ENCODE data around the gene RAF1. TPM values are rescaled to one million over a fixed set of nuclear protein-coding genes. Genes with fewer than 3 reads are reported as not detected.
"Not testable (repeated sequence)": the region's sequence is repeated elsewhere in the genome, so short reads cannot be mapped to it uniquely, and the experiment has no call there.

RAF1 gene
- total RNA-seq, 1 experiment from 2014 or later: 61.0 TPM

DNA sequence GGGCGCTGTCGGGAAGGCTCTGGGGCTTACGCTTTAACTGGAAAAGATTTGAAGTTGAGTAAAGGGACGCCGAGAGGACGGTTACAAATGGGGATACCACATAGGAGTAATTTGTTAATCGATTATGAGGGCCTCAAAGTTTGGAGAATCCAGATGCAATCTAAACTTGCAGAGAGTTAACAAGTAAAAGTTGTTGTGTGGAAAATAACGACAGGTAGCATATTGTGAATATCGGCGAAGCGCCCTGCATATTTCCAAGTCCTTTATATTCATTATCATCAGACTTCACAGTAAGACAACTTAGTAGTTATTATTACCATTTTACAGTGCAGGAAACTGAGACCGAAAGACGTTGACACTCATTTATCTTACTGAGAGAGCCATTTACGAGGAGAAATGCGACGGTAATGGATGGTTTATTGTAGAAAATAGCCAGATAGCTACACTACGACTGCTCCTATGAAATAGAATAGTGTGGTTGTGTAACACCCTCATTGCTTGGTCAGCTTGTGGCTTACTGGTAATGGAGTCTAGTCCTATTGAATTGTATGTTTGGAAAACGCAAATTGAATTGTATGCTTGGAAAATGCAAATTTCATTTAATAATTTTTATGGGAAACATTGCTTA, 106.3 kb downstream of the RAF1 start:
- in situ Hi-C loops (cut with HindIII; ENCODE audit: low pct_unique_long_range_greater_than_20kb, low sequenced_read_pairs): no loop called here
- peak; percentile 28 for DNase-seq (ENCODE audit: low read depth, low spot score)

- peak; percentile 89 for DNase-seq (ENCODE audit: low read depth, low spot score)
- in situ Hi-C loops (cut with HindIII; ENCODE audit: low pct_unique_long_range_greater_than_20kb, low sequenced_read_pairs): no loop called here
These were observed 107.0 kb downstream of the RAF1 start, which contains the start of gene MKRN2 for GRCh38 chr3:12556690-12557472. MKRN2 (plus strand) TSS chr3:12557087; CDS start chr3:12557151, 64 bp downstream.

DNA sequence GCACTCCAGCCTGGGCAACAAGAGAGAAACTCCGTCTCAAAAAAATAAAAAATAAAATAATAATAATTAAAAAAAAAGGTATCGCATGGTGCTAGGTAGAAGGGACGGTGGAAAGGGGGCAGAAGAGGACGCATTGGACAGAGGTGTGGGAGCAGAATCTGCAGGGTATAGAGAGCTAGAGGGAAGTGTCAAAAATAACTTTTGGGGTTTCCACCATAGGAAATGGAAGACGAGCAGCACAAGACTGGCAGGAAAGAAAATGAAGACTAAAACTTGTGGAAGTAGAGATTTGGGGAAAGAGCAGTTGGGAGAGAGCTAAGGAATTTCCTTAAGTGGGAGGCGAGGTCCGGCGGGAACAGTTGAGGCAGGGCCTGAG, 107.6 kb downstream of the RAF1 start:
- no peak for DNase-seq (ENCODE audit: low read depth, low spot score)
- in situ Hi-C loops (cut with HindIII; ENCODE audit: low pct_unique_long_range_greater_than_20kb, low sequenced_read_pairs): no loop called here

- peak; percentile 50 for DNase-seq (ENCODE audit: low read depth, low spot score)
- in situ Hi-C loops (cut with HindIII; ENCODE audit: low pct_unique_long_range_greater_than_20kb, low sequenced_read_pairs): no loop called here
These were observed 110.0 kb downstream of the RAF1 start for GRCh38 chr3:12553921-12554391.

GRCh38 chr3:12549971-12550760, 113.8 kb downstream of the RAF1 start:
- peak; percentile 87 for DNase-seq (ENCODE audit: low read depth, low spot score)
- in situ Hi-C loops (cut with HindIII; ENCODE audit: low pct_unique_long_range_greater_than_20kb, low sequenced_read_pairs): no loop called here

GRCh38 chr3:12545473-12545791, 118.5 kb downstream of the RAF1 start, which contains the start of gene MKRN2OS:
MKRN2OS (minus strand) TSS chr3:12545499; CDS start chr3:12545464, 35 bp downstream.
- in situ Hi-C loops (cut with HindIII; ENCODE audit: low pct_unique_long_range_greater_than_20kb, low sequenced_read_pairs): no loop called here
- no peak for DNase-seq (ENCODE audit: low read depth, low spot score)

GRCh38 chr3:12544652-12545472, 119.1 kb downstream of the RAF1 start:
- in situ Hi-C loops (cut with HindIII; ENCODE audit: low pct_unique_long_range_greater_than_20kb, low sequenced_read_pairs): no loop called here
- DNase-seq (ENCODE audit: low read depth, low spot score): no peak

DNA sequence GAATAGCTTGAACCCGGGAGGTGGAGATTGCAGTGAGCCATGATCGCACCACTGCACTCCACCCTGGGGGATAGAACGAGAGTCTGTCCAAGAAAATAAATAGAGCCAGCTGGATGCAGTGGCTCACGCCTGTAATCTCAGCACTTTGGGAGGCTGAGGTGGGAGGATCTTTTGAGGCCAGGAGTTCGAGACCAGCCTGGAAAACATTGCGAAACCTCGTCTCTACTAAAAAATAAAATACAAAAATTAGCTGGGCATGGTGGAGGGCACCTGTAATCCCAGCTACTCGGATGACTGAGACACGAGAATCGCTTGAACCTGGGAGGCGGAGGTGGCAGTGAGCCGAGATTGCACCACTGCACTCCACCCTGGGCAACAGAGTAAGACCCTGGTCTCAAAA, 120.4 kb downstream of the RAF1 start:
- DNase-seq (ENCODE audit: low read depth, low spot score); in situ Hi-C loops (cut with HindIII; ENCODE audit: low pct_unique_long_range_greater_than_20kb, low sequenced_read_pairs): not testable (repeated sequence)

GRCh38 chr3:12541625-12542024, 122.3 kb downstream of the RAF1 start:
- in situ Hi-C loops (cut with HindIII; ENCODE audit: low pct_unique_long_range_greater_than_20kb, low sequenced_read_pairs): no loop called here
- DNase-seq (ENCODE audit: low read depth, low spot score): peak; percentile 45

DNA sequence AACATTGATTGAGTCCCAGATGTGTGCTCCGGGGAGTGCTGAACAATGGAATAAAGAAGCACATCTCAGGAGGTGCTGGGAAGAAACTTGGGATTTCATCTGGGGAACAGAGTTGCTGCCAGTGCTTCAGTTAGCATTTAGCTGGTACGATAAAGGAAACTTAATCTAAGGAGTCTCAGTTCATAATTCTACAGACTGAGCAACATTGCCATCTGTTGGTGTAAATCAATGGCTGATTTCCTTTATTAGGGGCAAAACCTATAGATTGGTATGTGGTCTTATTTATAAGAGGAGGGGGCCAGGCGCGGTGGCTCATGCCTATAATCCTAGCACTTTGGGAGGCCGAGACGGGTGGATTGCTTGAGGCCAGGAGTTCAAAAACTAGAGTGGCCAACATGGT, 127.5 kb downstream of the RAF1 start:
- in situ Hi-C loops (cut with HindIII; ENCODE audit: low pct_unique_long_range_greater_than_20kb, low sequenced_read_pairs): no loop called here

More for the DNA sequence above, 127.5 kb downstream of the RAF1 start:
- peak; percentile 16 for DNase-seq (ENCODE audit: low read depth, low spot score)

Small RNA genes within 50 kb of the gene (small RNA-seq; reads per million reads assigned to genes)
- 0 reads per million in 2 experiments for gene CRIP1P1
- 0 reads per million in 2 experiments for gene RF00017

Other genes with a start within 250 kb of the RAF1 start
- 25.6 and 28.6 TPM in 2 replicates for gene TSEN2, start 179.6 kb downstream of the RAF1 start, total RNA-seq (2014; rRNA removed; shearing (Covaris generic))
- gene MKRN2OS, start 118.6 kb downstream of the RAF1 start, total RNA-seq (2014; rRNA removed; shearing (Covaris generic)): not detected in 2 replicates
- gene MKRN2, start 107.0 kb downstream of the RAF1 start, total RNA-seq (2014; rRNA removed; shearing (Covaris generic)): 36.2 and 36.6 TPM in 2 replicates
- not detected in 2 replicates for gene TMEM40, start 95.1 kb upstream of the RAF1 start, total RNA-seq (2014; rRNA removed; shearing (Covaris generic))
- gene CAND2, start 132.6 kb upstream of the RAF1 start, total RNA-seq (2014; rRNA removed; shearing (Covaris generic)): 0.35 and 0.48 TPM in 2 replicates
- 3,441 and 3,581 TPM in 2 replicates for gene RPL32, start 177.4 kb upstream of the RAF1 start, total RNA-seq (2014; rRNA removed; shearing (Covaris generic))

Measured in SK-MEL-5 (cell line).